Kidney capillary endothelial cell (primary cell): ENCODE measurements around the gene NBPF9.
"Not testable (repeated sequence)": the region's sequence is repeated elsewhere in the genome, so short reads cannot be mapped to it uniquely, and the experiment has no call there.

Experiments
- DNase-seq: peaks from one replicate; pipeline ENCODE4 v3.0.0-alpha.2; 2018; ENCODE audit warnings: low spot score

The NBPF9 gene

GRCh38 chr1:149015522-149015921, 87.8 kb downstream of the NBPF9 start:
- not testable (repeated sequence) for DNase-seq

- not testable (repeated sequence) for DNase-seq
These were observed 89.8 kb downstream of the NBPF9 start for GRCh38 chr1:149013513-149013912.

DNA sequence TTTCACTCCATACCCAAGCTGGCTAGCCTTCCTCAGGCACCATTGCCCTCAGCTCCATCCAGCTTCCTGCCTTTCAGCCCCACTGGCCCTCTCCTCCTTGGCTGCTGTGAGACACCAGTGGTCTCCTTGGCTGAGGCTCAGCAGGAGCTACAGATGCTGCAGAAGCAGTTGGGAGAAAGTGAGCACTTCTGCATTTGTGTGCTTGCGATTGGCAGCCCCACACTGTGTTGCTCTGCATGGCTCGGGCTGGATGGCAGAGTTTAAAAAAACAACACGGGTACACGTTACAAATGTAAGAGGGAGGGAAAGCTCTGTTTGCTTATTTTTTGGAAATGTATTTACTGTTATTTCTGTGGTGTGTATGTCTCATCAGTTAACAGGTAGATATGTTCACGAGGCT, 90.8 kb downstream of the NBPF9 start:
- not testable (repeated sequence) for DNase-seq

- not testable (repeated sequence) for DNase-seq
These were observed 93.6 kb downstream of the NBPF9 start for GRCh38 chr1:149009761-149010160.

GRCh38 chr1:149008769-149009168, 94.6 kb downstream of the NBPF9 start:
- not testable (repeated sequence) for DNase-seq

DNA sequence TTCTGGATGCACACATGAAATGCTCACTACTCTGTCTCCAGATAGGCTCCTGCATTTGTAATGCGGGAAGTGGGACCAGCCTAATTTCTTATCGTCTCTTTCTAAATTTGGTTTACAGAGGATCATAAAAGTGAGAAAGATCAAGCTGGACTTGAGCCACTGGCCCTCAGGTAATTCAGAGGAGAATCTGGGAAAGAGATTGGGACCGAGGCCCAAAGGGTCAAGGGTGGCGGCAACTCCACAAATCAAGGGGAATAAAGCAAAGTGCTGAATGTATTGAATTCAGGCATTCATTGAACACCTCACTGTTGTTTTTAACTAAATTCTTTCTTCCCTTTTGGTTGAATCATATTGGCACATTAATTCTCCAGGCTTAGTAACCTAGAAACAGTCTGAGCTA, 95.0 kb downstream of the NBPF9 start:
- DNase-seq: not testable (repeated sequence)
